ENCODE results near the gene ID3. TPM values are rescaled to one million over a fixed set of nuclear protein-coding genes. Genes with fewer than 3 reads are reported as not detected.

Gene ID3
- total RNA-seq, 1 experiment from 2014 or later: 92.5 TPM

DNA sequence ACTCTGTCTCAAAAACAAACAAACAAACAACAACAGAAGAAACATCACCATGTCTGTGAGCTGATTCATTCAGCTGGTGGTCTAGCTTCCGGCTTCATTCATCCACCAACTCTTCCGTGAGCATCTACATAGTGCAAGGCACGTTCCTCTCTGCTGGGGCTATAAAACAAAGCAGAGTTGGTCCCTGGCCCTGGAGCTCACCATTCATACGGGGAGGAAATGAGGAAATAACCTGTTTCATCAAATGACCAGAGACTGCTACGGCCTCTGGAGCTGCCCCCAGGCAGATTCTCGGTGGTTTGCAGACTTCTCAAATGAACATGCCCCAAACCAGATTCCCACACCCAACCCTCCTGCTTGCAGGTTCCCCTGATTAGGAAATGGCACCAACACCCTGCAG lies 41.0 kb upstream of the ID3 start:
- DNase-seq: no peak
- intact Hi-C loops (cut with micrococcal nuclease): no loop called here
- POLR2A ChIA-PET (ENCODE audit: unreplicated experiment): no interaction called here
- CTCF ChIA-PET: no interaction called here
- Histone ChIP-seq H3K4me2 (ENCODE audit: low read length) (no peak overlapping the region), H3K4me3 (ENCODE audit: low read length) (no peak overlapping the region), H3K4me1 (ENCODE audit: insufficient read depth, low read length) (no peaks in the 10 kb centered on the region), H3F3A (ENCODE audit: low read length, unreplicated experiment) (no peaks in the 10 kb centered on the region), H3K27ac (ENCODE audit: low read length) (no peak overlapping the region), H3K9me3 (ENCODE audit: low read length) (no peaks in the 10 kb centered on the region), H3K27me3 (ENCODE audit: low read length) (no peaks in the 10 kb centered on the region), H3K79me2 (ENCODE audit: low read length) (no peaks in the 10 kb centered on the region), H3K36me3 (ENCODE audit: low read depth, low read length) (no peaks in the 10 kb centered on the region), H4K20me1 (ENCODE audit: low read length) (no peaks in the 10 kb centered on the region), H3K9ac (ENCODE audit: low read length) (no peak overlapping the region), H3K9me2 (replicated peaks; ENCODE audit: low read length) (no peaks in the 10 kb centered on the region), H2AFZ (ENCODE audit: low read length) (no peak overlapping the region)
- ATAC-seq: no peak
- no TSS peak for BruUV-seq (replicated peaks)
- no peak for TF ChIP-seq EZH2phosphoT487 (IDR thresholded peaks at IDR 0.05; ENCODE audit: borderline replicate concordance, low read length)
- no peak for TF ChIP-seq EZH2 (IDR thresholded peaks at IDR 0.05; ENCODE audit: low read length, unreplicated experiment)
- TF ChIP-seq, protein P1, sequence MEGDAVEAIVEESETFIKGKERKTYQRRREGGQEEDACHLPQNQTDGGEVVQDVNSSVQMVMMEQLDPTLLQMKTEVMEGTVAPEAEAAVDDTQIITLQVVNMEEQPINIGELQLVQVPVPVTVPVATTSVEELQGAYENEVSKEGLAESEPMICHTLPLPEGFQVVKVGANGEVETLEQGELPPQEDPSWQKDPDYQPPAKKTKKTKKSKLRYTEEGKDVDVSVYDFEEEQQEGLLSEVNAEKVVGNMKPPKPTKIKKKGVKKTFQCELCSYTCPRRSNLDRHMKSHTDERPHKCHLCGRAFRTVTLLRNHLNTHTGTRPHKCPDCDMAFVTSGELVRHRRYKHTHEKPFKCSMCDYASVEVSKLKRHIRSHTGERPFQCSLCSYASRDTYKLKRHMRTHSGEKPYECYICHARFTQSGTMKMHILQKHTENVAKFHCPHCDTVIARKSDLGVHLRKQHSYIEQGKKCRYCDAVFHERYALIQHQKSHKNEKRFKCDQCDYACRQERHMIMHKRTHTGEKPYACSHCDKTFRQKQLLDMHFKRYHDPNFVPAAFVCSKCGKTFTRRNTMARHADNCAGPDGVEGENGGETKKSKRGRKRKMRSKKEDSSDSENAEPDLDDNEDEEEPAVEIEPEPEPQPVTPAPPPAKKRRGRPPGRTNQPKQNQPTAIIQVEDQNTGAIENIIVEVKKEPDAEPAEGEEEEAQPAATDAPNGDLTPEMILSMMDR (conservative IDR thresholded peaks at IDR 0.05; ENCODE audit: low read depth, low read length): no peak

GRCh38 chr1:23599125-23599524 lies 39.8 kb upstream of the ID3 start:
- TF ChIP-seq, protein P1 (conservative IDR thresholded peaks at IDR 0.05; ENCODE audit: low read depth, low read length): no peak
- no peak for TF ChIP-seq EZH2 (IDR thresholded peaks at IDR 0.05; ENCODE audit: low read length, unreplicated experiment)
- TF ChIP-seq EZH2phosphoT487 (IDR thresholded peaks at IDR 0.05; ENCODE audit: borderline replicate concordance, low read length): no peak
- ChIA-PET POLR2A (ENCODE audit: unreplicated experiment) (no interaction called here), CTCF (interaction anchor here (0.6 kb wide), 1 partner anchor 18 kb away, joined by 4 read pairs; no protein-coding TSS in a partner anchor)
- ATAC-seq (no peak), DNase-seq (no peak)
- Histone ChIP-seq H3F3A (ENCODE audit: low read length, unreplicated experiment) (no peaks in the 10 kb centered on the region), H3K4me1 (ENCODE audit: insufficient read depth, low read length) (peaks cover 4% of the 10 kb centered on the region), H3K27me3 (ENCODE audit: low read length) (no peaks in the 10 kb centered on the region), H3K4me2 (ENCODE audit: low read length) (no peak overlapping the region), H3K9me3 (ENCODE audit: low read length) (no peaks in the 10 kb centered on the region), H3K9ac (ENCODE audit: low read length) (no peak overlapping the region), H4K20me1 (ENCODE audit: low read length) (no peaks in the 10 kb centered on the region), H3K9me2 (replicated peaks; ENCODE audit: low read length) (no peaks in the 10 kb centered on the region), H3K27ac (ENCODE audit: low read length) (no peak overlapping the region), H3K4me3 (ENCODE audit: low read length) (no peak overlapping the region), H3K79me2 (ENCODE audit: low read length) (no peaks in the 10 kb centered on the region), H2AFZ (ENCODE audit: low read length) (no peak overlapping the region), H3K36me3 (ENCODE audit: low read depth, low read length) (no peaks in the 10 kb centered on the region)
- intact Hi-C loops (cut with micrococcal nuclease): no loop called here
- no TSS peak for BruUV-seq (replicated peaks)

- Histone ChIP-seq H3K9ac (ENCODE audit: low read length) (no peak overlapping the region), H3K79me2 (ENCODE audit: low read length) (no peaks in the 10 kb centered on the region), H3K4me2 (ENCODE audit: low read length) (no peak overlapping the region), H3K9me2 (replicated peaks; ENCODE audit: low read length) (no peaks in the 10 kb centered on the region), H3K4me3 (ENCODE audit: low read length) (no peak overlapping the region), H2AFZ (ENCODE audit: low read length) (no peak overlapping the region), H3F3A (ENCODE audit: low read length, unreplicated experiment) (no peaks in the 10 kb centered on the region), H3K4me1 (ENCODE audit: insufficient read depth, low read length) (peaks cover 11% of the 10 kb centered on the region), H3K27me3 (ENCODE audit: low read length) (no peaks in the 10 kb centered on the region), H3K9me3 (ENCODE audit: low read length) (no peaks in the 10 kb centered on the region), H3K36me3 (ENCODE audit: low read depth, low read length) (no peaks in the 10 kb centered on the region), H4K20me1 (ENCODE audit: low read length) (no peaks in the 10 kb centered on the region), H3K27ac (ENCODE audit: low read length) (no peak overlapping the region)
- BruUV-seq (replicated peaks): no TSS peak
- no peak for DNase-seq
- ChIA-PET CTCF (interaction anchor here (0.6 kb wide), 2 partner anchors 19 to 44 kb away, joined by 4 to 6 read pairs; no protein-coding TSS in a partner anchor), POLR2A (ENCODE audit: unreplicated experiment) (interaction anchor here (0.5 kb wide), 1 partner anchor 230 kb away, joined by 3 read pairs; no protein-coding TSS in a partner anchor)
- no peak for ATAC-seq
- intact Hi-C loops (cut with micrococcal nuclease): no loop called here
- TF ChIP-seq, protein P1 (conservative IDR thresholded peaks at IDR 0.05; ENCODE audit: low read depth, low read length): no peak
- TF ChIP-seq EZH2phosphoT487 (IDR thresholded peaks at IDR 0.05; ENCODE audit: borderline replicate concordance, low read length): no peak
- TF ChIP-seq EZH2 (IDR thresholded peaks at IDR 0.05; ENCODE audit: low read length, unreplicated experiment): no peak
Measured at GRCh38 chr1:23598424-23598823, 39.1 kb upstream of the ID3 start.
